ENCODE results near the gene PRR5. TPM values are rescaled to one million over a fixed set of nuclear protein-coding genes. Genes with fewer than 3 reads are reported as not detected.
A peak's percentile ranks its signal among the peaks of the same experiment; 100 is the strongest.

The PRR5 gene
- total and polyA plus RNA-seq, 2 donors = 5.9 to 16.2 TPM

- no peak overlapping the region for H3K27ac ChIP-seq (ENCODE audit: low read depth in 1 of 2, low read length in 1 of 2)
- H3K4me1 ChIP-seq (ENCODE audit: control insufficient read depth in 2 of 2, insufficient read depth in 2 of 2, low read length in 2 of 2) = no peaks in the 10 kb centered on the region
- no peaks in the 10 kb centered on the region for H3K9me3 ChIP-seq (ENCODE audit: control insufficient read depth in 2 of 2, insufficient read depth in 1 of 2, low read length in 1 of 2)
- H3K27me3 ChIP-seq (ENCODE audit: control insufficient read depth in 2 of 2, insufficient read depth in 1 of 2, low read length in 1 of 2) = no peaks in the 10 kb centered on the region
- DNase-seq (ENCODE audit: low read depth in 6 of 9, low spot score in 9 of 9) = no peak
- WGBS = 33% methylated on average over 4 of the region's 4 CpGs
- no peak overlapping the region for H3K4me3 ChIP-seq (ENCODE audit: low read length in 2 of 2)
- no peaks in the 10 kb centered on the region for H3K36me3 ChIP-seq (ENCODE audit: control insufficient read depth in 2 of 2, insufficient read depth in 2 of 2, low read length in 1 of 2)
These were observed 63.0 kb downstream of the PRR5 start for GRCh38 chr22:44764974-44765373.

- Histone ChIP-seq H3K27me3 (ENCODE audit: control insufficient read depth in 2 of 2, insufficient read depth in 1 of 2, low read length in 1 of 2) (no peaks in the 10 kb centered on the region), H3K4me3 (ENCODE audit: low read length in 2 of 2) (no peak overlapping the region), H3K4me1 (ENCODE audit: control insufficient read depth in 2 of 2, insufficient read depth in 2 of 2, low read length in 2 of 2) (no peaks in the 10 kb centered on the region), H3K36me3 (ENCODE audit: control insufficient read depth in 2 of 2, insufficient read depth in 2 of 2, low read length in 1 of 2) (no peaks in the 10 kb centered on the region), H3K27ac (ENCODE audit: low read depth in 1 of 2, low read length in 1 of 2) (no peak overlapping the region), H3K9me3 (ENCODE audit: control insufficient read depth in 2 of 2, insufficient read depth in 1 of 2, low read length in 1 of 2) (no peaks in the 10 kb centered on the region)
- no peak for DNase-seq (ENCODE audit: low read depth in 6 of 9, low spot score in 9 of 9)
- 86% methylated on average over 23 of the region's 23 CpGs for WGBS
These were observed 63.7 kb downstream of the PRR5 start for GRCh38 chr22:44765571-44766285.

- H3K36me3 ChIP-seq (ENCODE audit: control insufficient read depth in 2 of 2, insufficient read depth in 2 of 2, low read length in 1 of 2) = no peaks in the 10 kb centered on the region
- H3K4me1 ChIP-seq (ENCODE audit: control insufficient read depth in 2 of 2, insufficient read depth in 2 of 2, low read length in 2 of 2) = no peaks in the 10 kb centered on the region
- no peak overlapping the region for H3K27ac ChIP-seq (ENCODE audit: low read depth in 1 of 2, low read length in 1 of 2)
- no peak for DNase-seq (ENCODE audit: low read depth in 6 of 9, low spot score in 9 of 9)
- H3K4me3 ChIP-seq (ENCODE audit: low read length in 2 of 2) = no peak overlapping the region
- WGBS = 98% methylated on average over 1 of the region's 1 CpG
- peaks cover 0 to 9% of the 10 kb centered on the region in 2 donors for H3K9me3 ChIP-seq (ENCODE audit: control insufficient read depth in 2 of 2, insufficient read depth in 1 of 2, low read length in 1 of 2)
- no peaks in the 10 kb centered on the region for H3K27me3 ChIP-seq (ENCODE audit: control insufficient read depth in 2 of 2, insufficient read depth in 1 of 2, low read length in 1 of 2)
These were observed 71.1 kb downstream of the PRR5 start for GRCh38 chr22:44773082-44773481.

GRCh38 chr22:44775862-44776261 is 73.9 kb downstream of the PRR5 start:
- Histone ChIP-seq H3K36me3 (ENCODE audit: control insufficient read depth in 2 of 2, insufficient read depth in 2 of 2, low read length in 1 of 2) (no peaks in the 10 kb centered on the region), H3K9me3 (ENCODE audit: control insufficient read depth in 2 of 2, insufficient read depth in 1 of 2, low read length in 1 of 2) (peaks cover 0 to 9% of the 10 kb centered on the region in 2 donors), H3K4me1 (ENCODE audit: control insufficient read depth in 2 of 2, insufficient read depth in 2 of 2, low read length in 2 of 2) (no peaks in the 10 kb centered on the region), H3K27ac (ENCODE audit: low read depth in 1 of 2, low read length in 1 of 2) (no peak overlapping the region), H3K27me3 (ENCODE audit: control insufficient read depth in 2 of 2, insufficient read depth in 1 of 2, low read length in 1 of 2) (no peaks in the 10 kb centered on the region), H3K4me3 (ENCODE audit: low read length in 2 of 2) (no peak overlapping the region)
- 94% methylated on average over 5 of the region's 5 CpGs for WGBS
- DNase-seq (ENCODE audit: low read depth in 6 of 9, low spot score in 9 of 9) = no peak

GRCh38 chr22:44776605-44777363 is 74.8 kb downstream of the PRR5 start:
- no peaks in the 10 kb centered on the region for H3K27me3 ChIP-seq (ENCODE audit: control insufficient read depth in 2 of 2, insufficient read depth in 1 of 2, low read length in 1 of 2)
- H3K9me3 ChIP-seq (ENCODE audit: control insufficient read depth in 2 of 2, insufficient read depth in 1 of 2, low read length in 1 of 2) = peaks cover 0 to 9% of the 10 kb centered on the region in 2 donors
- no peaks in the 10 kb centered on the region for H3K4me1 ChIP-seq (ENCODE audit: control insufficient read depth in 2 of 2, insufficient read depth in 2 of 2, low read length in 2 of 2)
- H3K36me3 ChIP-seq (ENCODE audit: control insufficient read depth in 2 of 2, insufficient read depth in 2 of 2, low read length in 1 of 2) = no peaks in the 10 kb centered on the region
- DNase-seq (ENCODE audit: low read depth in 6 of 9, low spot score in 9 of 9) = no peak
- no peak overlapping the region for H3K27ac ChIP-seq (ENCODE audit: low read depth in 1 of 2, low read length in 1 of 2)
- WGBS = 93% methylated on average over 16 of the region's 16 CpGs
- no peak overlapping the region for H3K4me3 ChIP-seq (ENCODE audit: low read length in 2 of 2)

GRCh38 chr22:44777364-44777755 is 75.4 kb downstream of the PRR5 start:
- no peaks in the 10 kb centered on the region for H3K36me3 ChIP-seq (ENCODE audit: control insufficient read depth in 2 of 2, insufficient read depth in 2 of 2, low read length in 1 of 2)
- DNase-seq (ENCODE audit: low read depth in 6 of 9, low spot score in 9 of 9) = no peak

GRCh38 chr22:44780876-44781449 is 79.0 kb downstream of the PRR5 start:
- H3K27me3 ChIP-seq (ENCODE audit: control insufficient read depth in 2 of 2, insufficient read depth in 1 of 2, low read length in 1 of 2) = no peaks in the 10 kb centered on the region
- no peak for DNase-seq (ENCODE audit: low read depth in 6 of 9, low spot score in 9 of 9)
- H3K9me3 ChIP-seq (ENCODE audit: control insufficient read depth in 2 of 2, insufficient read depth in 1 of 2, low read length in 1 of 2) = no peaks in the 10 kb centered on the region
- no peak overlapping the region for H3K27ac ChIP-seq (ENCODE audit: low read depth in 1 of 2, low read length in 1 of 2)
- no peaks in the 10 kb centered on the region for H3K36me3 ChIP-seq (ENCODE audit: control insufficient read depth in 2 of 2, insufficient read depth in 2 of 2, low read length in 1 of 2)
- H3K4me3 ChIP-seq (ENCODE audit: low read length in 2 of 2) = no peak overlapping the region
- H3K4me1 ChIP-seq (ENCODE audit: control insufficient read depth in 2 of 2, insufficient read depth in 2 of 2, low read length in 2 of 2) = no peaks in the 10 kb centered on the region
- 88% methylated on average over 17 of the region's 17 CpGs for WGBS

More at GRCh38 chr22:44777364-44777755, 75.4 kb downstream of the PRR5 start:
- 93% methylated on average over 2 of the region's 2 CpGs for WGBS
- Histone ChIP-seq H3K27me3 (ENCODE audit: control insufficient read depth in 2 of 2, insufficient read depth in 1 of 2, low read length in 1 of 2) (no peaks in the 10 kb centered on the region), H3K27ac (ENCODE audit: low read depth in 1 of 2, low read length in 1 of 2) (no peak overlapping the region), H3K9me3 (ENCODE audit: control insufficient read depth in 2 of 2, insufficient read depth in 1 of 2, low read length in 1 of 2) (peaks cover 0 to 9% of the 10 kb centered on the region in 2 donors), H3K4me1 (ENCODE audit: control insufficient read depth in 2 of 2, insufficient read depth in 2 of 2, low read length in 2 of 2) (no peaks in the 10 kb centered on the region), H3K4me3 (ENCODE audit: low read length in 2 of 2) (no peak overlapping the region)

- H3K36me3 ChIP-seq (ENCODE audit: control insufficient read depth in 2 of 2, insufficient read depth in 2 of 2, low read length in 1 of 2) = no peaks in the 10 kb centered on the region
- no peaks in the 10 kb centered on the region for H3K9me3 ChIP-seq (ENCODE audit: control insufficient read depth in 2 of 2, insufficient read depth in 1 of 2, low read length in 1 of 2)
- WGBS = 84% methylated on average over 17 of the region's 17 CpGs
- no peak overlapping the region for H3K27ac ChIP-seq (ENCODE audit: low read depth in 1 of 2, low read length in 1 of 2)
- no peaks in the 10 kb centered on the region for H3K4me1 ChIP-seq (ENCODE audit: control insufficient read depth in 2 of 2, insufficient read depth in 2 of 2, low read length in 2 of 2)
- DNase-seq (ENCODE audit: low read depth in 6 of 9, low spot score in 9 of 9) = peak in 1 of 9 donors; percentile 19
- no peaks in the 10 kb centered on the region for H3K27me3 ChIP-seq (ENCODE audit: control insufficient read depth in 2 of 2, insufficient read depth in 1 of 2, low read length in 1 of 2)
- H3K4me3 ChIP-seq (ENCODE audit: low read length in 2 of 2) = no peak overlapping the region
These were observed 80.5 kb downstream of the PRR5 start for GRCh38 chr22:44782363-44782963.

GRCh38 chr22:44783091-44783490 is 81.1 kb downstream of the PRR5 start:
- Histone ChIP-seq H3K36me3 (ENCODE audit: control insufficient read depth in 2 of 2, insufficient read depth in 2 of 2, low read length in 1 of 2) (no peaks in the 10 kb centered on the region), H3K4me1 (ENCODE audit: control insufficient read depth in 2 of 2, insufficient read depth in 2 of 2, low read length in 2 of 2) (no peaks in the 10 kb centered on the region), H3K9me3 (ENCODE audit: control insufficient read depth in 2 of 2, insufficient read depth in 1 of 2, low read length in 1 of 2) (no peaks in the 10 kb centered on the region), H3K27me3 (ENCODE audit: control insufficient read depth in 2 of 2, insufficient read depth in 1 of 2, low read length in 1 of 2) (no peaks in the 10 kb centered on the region), H3K4me3 (ENCODE audit: low read length in 2 of 2) (no peak overlapping the region), H3K27ac (ENCODE audit: low read depth in 1 of 2, low read length in 1 of 2) (no peak overlapping the region)
- no peak for DNase-seq (ENCODE audit: low read depth in 6 of 9, low spot score in 9 of 9)
- WGBS = 69% methylated on average over 10 of the region's 10 CpGs
